H1 (cell line): ENCODE results near the gene SLC38A1. TPM values are rescaled to one million over a fixed set of nuclear protein-coding genes. Genes with fewer than 3 reads are reported as not detected.

Experiments
- CTCF ChIA-PET: fragments of 300-600 bp; sonication (Branson Sonifier 250); formaldehyde crosslinking; loops from one replicate; lab custom pipeline; 2021; ENCODE audit not compliant: partially characterized antibody; lab: Charles Lee
- POLR2A ChIA-PET: fragments of 300-600 bp; sonication (Branson Sonifier 250); formaldehyde crosslinking; loops from one replicate; lab custom pipeline; 2021; ENCODE audit warnings: inconsistent platforms; ENCODE audit not compliant: partially characterized antibody; lab: Charles Lee
- DNase-seq, 2 experiments: peaks; one replicate each; pipeline versions ENCODE4 v3.0.0 to v3.0.0-alpha.2; 2010 to 2022; ENCODE audit warnings: low spot score in 2 of 2, low read depth in 1 of 2, mixed read lengths in 1 of 2
- FAIRE-seq: peaks from 2 replicates; lab custom pipeline; 2011; peaks lifted over from hg19 to GRCh38; lab: Jason Lieb, UNC
- H2AFZ ChIP-seq: 2 replicates; pipeline ENCODE4 v1.8.1; 2012; ENCODE audit warnings: low read length, inconsistent platforms
- H2AK5ac ChIP-seq: 2 replicates; pipeline ENCODE4 v1.6.1; 2013; ENCODE audit warnings: low read depth, low read length
- H2BK120ac ChIP-seq: replicated peaks from 2 replicates; pipeline ENCODE3; 2013; ENCODE audit warnings: low read depth, low read length, inconsistent platforms
- H2BK12ac ChIP-seq: 2 replicates; pipeline ENCODE4 v1.6.1; 2013; ENCODE audit warnings: low read depth, low read length
- H2BK15ac ChIP-seq: 2 replicates; pipeline ENCODE4 v1.6.1; 2013; ENCODE audit warnings: low read length
- H2BK20ac ChIP-seq: 2 replicates; pipeline ENCODE4 v1.6.1; 2013; ENCODE audit warnings: low read length
- H2BK5ac ChIP-seq: 2 replicates; pipeline ENCODE4 v1.6.1; 2013; ENCODE audit warnings: low read depth, low read length
- H3K14ac ChIP-seq: 2 replicates; pipeline ENCODE4 v1.6.1; 2013; ENCODE audit warnings: inconsistent platforms; ENCODE audit not compliant: insufficient read length
- H3K18ac ChIP-seq: 2 replicates; pipeline ENCODE4 v1.6.1; 2013; ENCODE audit warnings: low read length; ENCODE audit errors: extremely low read depth
- H3K23ac ChIP-seq: 2 replicates; pipeline ENCODE4 v1.6.1; 2013; ENCODE audit warnings: inconsistent platforms; ENCODE audit not compliant: insufficient read length
- H3K23me2 ChIP-seq: 2 replicates; pipeline ENCODE4 v1.6.1; 2013; ENCODE audit warnings: low read depth, low read length
- H3K27ac ChIP-seq: 2 replicates; pipeline ENCODE4 v1.6.1; 2011; ENCODE audit warnings: low read depth, low read length, inconsistent platforms
- H3K27me3 ChIP-seq, 4 experiments: replicated peaks in 1 of 4; 1 replicate in 1 of 4; 2 replicates in 3 of 4; pipeline versions ENCODE4 v1.6.1 to v1.8.1; 2011 to 2013; ENCODE audit warnings: low read length in 3 of 4, mild to moderate bottlenecking in 3 of 4, inconsistent platforms in 2 of 4, mixed read lengths in 2 of 4, moderate library complexity in 1 of 4; ENCODE audit not compliant: control insufficient read depth in 3 of 4, insufficient read depth in 3 of 4; ENCODE audit errors: extremely low read depth in 1 of 4
- H3K36me3 ChIP-seq, 4 experiments: 2 replicates each; pipeline versions ENCODE4 v1.6.1 to v1.8.1; 2011 to 2013; ENCODE audit warnings: mild to moderate bottlenecking in 4 of 4, low read length in 3 of 4, moderate library complexity in 2 of 4, control low read depth in 1 of 4, inconsistent platforms in 1 of 4; ENCODE audit not compliant: insufficient read depth in 4 of 4, control insufficient read depth in 2 of 4
- H3K4ac ChIP-seq: replicated peaks from 2 replicates; pipeline ENCODE3; 2013; ENCODE audit warnings: low read length, low read depth, mixed read lengths, inconsistent platforms; ENCODE audit not compliant: insufficient read length
- H3K4me1 ChIP-seq, 4 experiments: replicated peaks in 1 of 4; 1 replicate in 1 of 4; 2 replicates in 3 of 4; pipeline versions ENCODE4 v1.6.1 to v1.8.1; 2011 to 2013; ENCODE audit warnings: low read length in 3 of 4, inconsistent platforms in 2 of 4, mixed read lengths in 1 of 4; ENCODE audit not compliant: insufficient read depth in 4 of 4, control insufficient read depth in 3 of 4
- H3K4me2 ChIP-seq, 2 experiments: 2 replicates each; pipeline versions ENCODE4 v1.6.1 to v1.8.1; 2011 to 2013; ENCODE audit warnings: low read depth in 2 of 2, low read length in 2 of 2, control low read depth in 1 of 2, inconsistent platforms in 1 of 2, mild to moderate bottlenecking in 1 of 2; ENCODE audit not compliant: insufficient read depth in 1 of 2
- H3K4me3 ChIP-seq, 4 experiments: fragments of 200-600, 300-600 bp in 1 of 4; sonication (generic), shearing (Covaris generic), sonication (Bioruptor Twin) in 1 of 4; 2 replicates each; pipeline versions ENCODE4 v1.5.1 to v1.8.1; 2011 to 2016; ENCODE audit warnings: low read length in 4 of 4, low read depth in 3 of 4, control low read depth in 2 of 4, inconsistent platforms in 2 of 4, mild to moderate bottlenecking in 2 of 4, mixed read lengths in 1 of 4, moderate library complexity in 1 of 4; ENCODE audit not compliant: insufficient read depth in 2 of 4; ENCODE audit errors: extremely low read depth in 1 of 4
- H3K56ac ChIP-seq: replicated peaks from 2 replicates; pipeline ENCODE3; 2013; ENCODE audit warnings: low read depth, mild to moderate bottlenecking, mixed read lengths, low read length, inconsistent platforms; ENCODE audit not compliant: insufficient read length
- H3K79me1 ChIP-seq: 2 replicates; pipeline ENCODE4 v1.6.1; 2013; ENCODE audit warnings: low read depth, low read length, control low read depth
- H3K79me2 ChIP-seq, 2 experiments: 2 replicates each; pipeline versions ENCODE4 v1.6.1 to v1.8.1; 2012 to 2013; ENCODE audit warnings: low read length in 2 of 2, mild to moderate bottlenecking in 2 of 2, inconsistent platforms in 1 of 2; ENCODE audit not compliant: insufficient read depth in 2 of 2, control insufficient read depth in 1 of 2
- H3K9ac ChIP-seq, 4 experiments: replicated peaks in 1 of 4; 1 replicate in 1 of 4; 2 replicates in 3 of 4; pipeline versions ENCODE4 v1.6.1 to v1.8.1; 2011 to 2013; ENCODE audit warnings: low read depth in 3 of 4, low read length in 3 of 4, control low read depth in 2 of 4, mild to moderate bottlenecking in 2 of 4, moderate library complexity in 2 of 4, inconsistent platforms in 1 of 4; ENCODE audit errors: extremely low read depth in 1 of 4
- H3K9me3 ChIP-seq, 2 experiments: 2 replicates each; pipeline versions ENCODE4 v1.6.1 to v1.8.1; 2012 to 2013; ENCODE audit warnings: mild to moderate bottlenecking in 2 of 2, moderate library complexity in 2 of 2, control low read depth in 1 of 2, inconsistent platforms in 1 of 2, low read depth in 1 of 2, low read length in 1 of 2, mixed read lengths in 1 of 2; ENCODE audit not compliant: insufficient read depth in 2 of 2
- H4K20me1 ChIP-seq, 2 experiments: replicated peaks in 1 of 2; 2 replicates each; pipeline versions ENCODE3 to v1.8.1; 2011 to 2013; ENCODE audit warnings: inconsistent platforms in 2 of 2, low read length in 2 of 2, mild to moderate bottlenecking in 1 of 2; ENCODE audit not compliant: insufficient read depth in 2 of 2, control insufficient read depth in 1 of 2
- H4K5ac ChIP-seq: 2 replicates; pipeline ENCODE4 v1.6.1; 2013; ENCODE audit warnings: low read length, low read depth, mixed read lengths, inconsistent platforms; ENCODE audit not compliant: insufficient read length
- H4K8ac ChIP-seq: 2 replicates; pipeline ENCODE4 v1.8.0; 2013; ENCODE audit warnings: mild to moderate bottlenecking, moderate library complexity, low read length, inconsistent platforms; ENCODE audit not compliant: insufficient read depth; ENCODE audit errors: extremely low read depth
- H4K91ac ChIP-seq: replicated peaks from 2 replicates; pipeline ENCODE3; 2013; ENCODE audit warnings: low read length, mixed read lengths, inconsistent platforms; ENCODE audit not compliant: insufficient read length
- EZH2 ChIP-seq: fragments of 200-600 bp; sonication (generic); IDR thresholded peaks from 2 replicates; pipeline ENCODE4 v1.7.1; 2012; ENCODE audit warnings: low read depth, mild to moderate bottlenecking, moderate library complexity, low read length, inconsistent platforms; ENCODE audit not compliant: severe bottlenecking
- FOSL1 ChIP-seq: IDR thresholded peaks from 2 replicates; pipeline ENCODE4 v1.6.1; 2011; ENCODE audit warnings: mild to moderate bottlenecking, low read depth, low read length, moderate library complexity; ENCODE audit not compliant: insufficient read depth
- HDAC2 ChIP-seq, 2 experiments: fragments of 300-600 bp in 1 of 2; sonication (generic) in 1 of 2; IDR thresholded peaks; 2 replicates each; pipeline ENCODE4 v1.6.1; 2011 to 2012; ENCODE audit warnings: low read depth in 2 of 2, low read length in 2 of 2, mild to moderate bottlenecking in 2 of 2, moderate library complexity in 2 of 2, borderline replicate concordance in 1 of 2, inconsistent platforms in 1 of 2
- POLR2A ChIP-seq, 2 experiments: IDR thresholded peaks; 1 replicate in 1 of 2; 2 replicates in 1 of 2; pipeline ENCODE4 v1.6.1; 2011; ENCODE audit warnings: low read depth in 2 of 2, low read length in 2 of 2, mild to moderate bottlenecking in 2 of 2; ENCODE audit errors: control extremely low read depth in 1 of 2
- POU5F1 ChIP-seq: IDR thresholded peaks from 2 replicates; pipeline ENCODE4 v1.6.1; 2011; ENCODE audit warnings: low read depth, mild to moderate bottlenecking, low read length, moderate library complexity
- RXRA ChIP-seq: IDR thresholded peaks from 2 replicates; pipeline ENCODE4 v1.6.1; 2011; ENCODE audit warnings: low read depth, mild to moderate bottlenecking, low read length, moderate library complexity; ENCODE audit not compliant: insufficient read depth
- SAP30 ChIP-seq: fragments of 300-600 bp; sonication (generic); IDR thresholded peaks from 2 replicates; pipeline ENCODE4 v1.7.1; 2012; ENCODE audit warnings: low read length, moderate library complexity, mild to moderate bottlenecking, inconsistent platforms; ENCODE audit not compliant: insufficient read depth, insufficient replicate concordance
- SIRT6 ChIP-seq: IDR thresholded peaks from one replicate; pipeline ENCODE4 v1.7.1; 2012; ENCODE audit warnings: low read length, inconsistent platforms
- TAF7 ChIP-seq: optimal IDR thresholded peaks from 2 replicates; pipeline ENCODE3; 2011; ENCODE audit warnings: low read depth, mild to moderate bottlenecking, inconsistent platforms, low read length, moderate library complexity, borderline replicate concordance
- polyA plus RNA-seq, 7 experiments: library from polyadenylated mRNA; depleted of rRNA in 3 of 7; stranded (reverse) in 5 of 7; unstranded in 2 of 7; fragments of >200 nt in 5 of 7; fragments of 200-250 nt in 2 of 7; gene quantifications; 1 replicate in 5 of 7; 2 replicates in 1 of 7; 4 replicates in 1 of 7; pipeline versions ENCODE4 v1.2.1 to v1.2.3, GENCODE V29; 2011 to 2013; ENCODE audit warnings: missing spikeins in 2 of 7, mixed read lengths in 2 of 7
- total RNA-seq: library from RNA; stranded (reverse); fragmentation: NEBNext Ultra II Directional; extraction: Animal tissue kit (Norgen Biotek cat#: 25700); gene quantifications from 2 replicates; pipeline ENCODE4 v1.2.1, GENCODE V29; 2021
- TF ChIP-seq, protein P1 (sequence below), 3 experiments: IDR thresholded peaks; 1 replicate in 2 of 3; 2 replicates in 1 of 3; pipeline versions ENCODE4 v1.5.1 to v1.6.1; 2011; ENCODE audit warnings: low read length in 3 of 3, mild to moderate bottlenecking in 3 of 3, inconsistent platforms in 2 of 3, low read depth in 1 of 3, moderate library complexity in 1 of 3; ENCODE audit not compliant: insufficient read depth in 1 of 3; ENCODE audit errors: control extremely low read depth in 1 of 3
- TF ChIP-seq, protein P2 (sequence below): IDR thresholded peaks from 2 replicates; pipeline ENCODE4 v1.6.1; 2011; ENCODE audit warnings: low read depth, mild to moderate bottlenecking, low read length; ENCODE audit not compliant: insufficient read depth

Gene SLC38A1
- total and polyA plus RNA-seq, 2 of the 8 experiments (the other 6 are each of a cell fraction or from before 2014, with no cell fraction given) = 83.4 to 242 TPM

DNA sequence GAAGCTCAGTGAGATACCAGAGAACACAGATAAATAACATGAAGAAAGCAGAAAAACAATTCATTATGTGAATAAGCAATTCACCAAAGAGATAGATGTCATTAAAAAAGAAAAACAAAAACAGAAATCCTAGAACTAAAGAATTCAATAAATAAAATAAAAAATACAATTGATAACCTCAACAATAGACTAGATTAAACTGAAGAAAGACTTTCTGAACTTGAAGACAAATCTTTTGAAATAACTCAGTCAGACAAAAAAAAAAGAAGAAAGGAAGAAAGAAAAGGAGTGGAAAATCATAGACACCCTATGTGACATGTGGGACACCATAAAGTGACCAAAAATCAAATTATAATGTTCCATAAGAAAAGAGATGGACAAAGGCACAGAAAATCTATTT lies 14.0 kb upstream of the SLC38A1 start:
- DNase-seq = no peak
- peaks cover 14 to 18% of the 10 kb centered on the region in 2 experiments for H3K9me3 ChIP-seq
- H3K18ac ChIP-seq = no peak overlapping the region
- no peak overlapping the region for H3K9ac ChIP-seq
- H2BK5ac ChIP-seq = no peak overlapping the region
- no peak overlapping the region for H2AK5ac ChIP-seq
- H2BK12ac ChIP-seq = no peak overlapping the region
- H4K91ac ChIP-seq = no peak overlapping the region
- no peak overlapping the region for H2BK20ac ChIP-seq
- no peak overlapping the region for H3K23ac ChIP-seq
- H3K4me1 ChIP-seq = no peaks in the 10 kb centered on the region; a peak in 1 of 7 replicates
- CTCF ChIA-PET = interaction anchor here (1.2 to 1.5 kb wide), 2 partner anchors 19 to 21 kb away, joined by 3 to 7 read pairs; no protein-coding TSS in a partner anchor
- FAIRE-seq = no peak
- H2BK15ac ChIP-seq = no peak overlapping the region
- no peak overlapping the region for H3K27ac ChIP-seq
- no peak overlapping the region for H3K4me3 ChIP-seq
- no peaks in the 10 kb centered on the region for H3K79me1 ChIP-seq
- no peak overlapping the region for H4K8ac ChIP-seq
- H4K5ac ChIP-seq = no peak overlapping the region
- no peak overlapping the region for H3K14ac ChIP-seq
- H3K4me2 ChIP-seq = no peak overlapping the region
- no peaks in the 10 kb centered on the region for H3K23me2 ChIP-seq
- no peaks in the 10 kb centered on the region for H3K79me2 ChIP-seq
- no peaks in the 10 kb centered on the region for H3K36me3 ChIP-seq
- POLR2A ChIA-PET = interaction anchor here (8.8 kb wide), 1 partner anchor 12 kb away, joined by 94 read pairs; the partner anchor contains the start of gene SLC38A1
- no peak overlapping the region for H3K56ac ChIP-seq
- H2AFZ ChIP-seq = no peak overlapping the region
- no peaks in the 10 kb centered on the region for H4K20me1 ChIP-seq
- H3K4ac ChIP-seq = no peak overlapping the region
- no peaks in the 10 kb centered on the region for H3K27me3 ChIP-seq
- no peak overlapping the region for H2BK120ac ChIP-seq
- TF ChIP-seq, protein P1, sequence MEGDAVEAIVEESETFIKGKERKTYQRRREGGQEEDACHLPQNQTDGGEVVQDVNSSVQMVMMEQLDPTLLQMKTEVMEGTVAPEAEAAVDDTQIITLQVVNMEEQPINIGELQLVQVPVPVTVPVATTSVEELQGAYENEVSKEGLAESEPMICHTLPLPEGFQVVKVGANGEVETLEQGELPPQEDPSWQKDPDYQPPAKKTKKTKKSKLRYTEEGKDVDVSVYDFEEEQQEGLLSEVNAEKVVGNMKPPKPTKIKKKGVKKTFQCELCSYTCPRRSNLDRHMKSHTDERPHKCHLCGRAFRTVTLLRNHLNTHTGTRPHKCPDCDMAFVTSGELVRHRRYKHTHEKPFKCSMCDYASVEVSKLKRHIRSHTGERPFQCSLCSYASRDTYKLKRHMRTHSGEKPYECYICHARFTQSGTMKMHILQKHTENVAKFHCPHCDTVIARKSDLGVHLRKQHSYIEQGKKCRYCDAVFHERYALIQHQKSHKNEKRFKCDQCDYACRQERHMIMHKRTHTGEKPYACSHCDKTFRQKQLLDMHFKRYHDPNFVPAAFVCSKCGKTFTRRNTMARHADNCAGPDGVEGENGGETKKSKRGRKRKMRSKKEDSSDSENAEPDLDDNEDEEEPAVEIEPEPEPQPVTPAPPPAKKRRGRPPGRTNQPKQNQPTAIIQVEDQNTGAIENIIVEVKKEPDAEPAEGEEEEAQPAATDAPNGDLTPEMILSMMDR (IDR thresholded peaks at IDR 0.05; ENCODE audit: control extremely low read depth in 1 of 3, insufficient read depth in 1 of 3, low read depth in 1 of 3, low read length in 3 of 3) = no peak
- TF ChIP-seq SIRT6 (no peak), RXRA (no peak), POU5F1 (no peak), TAF7 (no peak), HDAC2 (IDR thresholded peaks at IDR 0.05; ENCODE audit: borderline replicate concordance in 1 of 2, low read depth in 2 of 2, low read length in 2 of 2) (no peak), POLR2A (IDR thresholded peaks at IDR 0.05; ENCODE audit: control extremely low read depth in 1 of 2, low read depth in 2 of 2, low read length in 2 of 2) (no peak), FOSL1 (no peak), SAP30 (no peak), EZH2 (no peak)
- TF ChIP-seq, protein P2, sequence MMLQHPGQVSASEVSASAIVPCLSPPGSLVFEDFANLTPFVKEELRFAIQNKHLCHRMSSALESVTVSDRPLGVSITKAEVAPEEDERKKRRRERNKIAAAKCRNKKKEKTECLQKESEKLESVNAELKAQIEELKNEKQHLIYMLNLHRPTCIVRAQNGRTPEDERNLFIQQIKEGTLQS = no peak
